Lung (tissue), 12 donors: ENCODE measurements around the gene SYTL2. TPM values are rescaled to one million over a fixed set of nuclear protein-coding genes. Genes with fewer than 3 reads are reported as not detected.

Source experiments
- ATAC-seq: fragments of 200-7000 bp; cut with Tn5 transposase; one replicate; pipeline ENCODE4 v1.9.1; 2020; ENCODE audit warnings: moderate number of reproducible peaks; ENCODE audit not compliant: insufficient read depth, low FRiP score
- DNase-seq, 3 donors: peaks; one replicate each; pipeline ENCODE4 v3.0.0-alpha.2; 2013 to 2017
- H3K27ac ChIP-seq, 2 donors: one replicate each; pipeline ENCODE4 v1.5.1; 2013; ENCODE audit warnings: mild to moderate bottlenecking in 2 of 2, moderate library complexity in 2 of 2, control low read depth in 1 of 2, inconsistent platforms in 1 of 2, low read depth in 1 of 2, low read length in 1 of 2
- H3K27me3 ChIP-seq, 3 donors: one replicate each; pipeline ENCODE4 v1.5.1; 2013; ENCODE audit warnings: low read length in 2 of 3; ENCODE audit not compliant: control insufficient read depth in 3 of 3, insufficient read depth in 3 of 3
- H3K36me3 ChIP-seq, 4 donors: one replicate each; pipeline ENCODE4 v1.5.1; 2013; ENCODE audit warnings: low read length in 4 of 4, mild to moderate bottlenecking in 1 of 4, moderate library complexity in 1 of 4; ENCODE audit not compliant: control insufficient read depth in 4 of 4, insufficient read depth in 4 of 4
- H3K4me1 ChIP-seq, 5 donors: one replicate each; pipeline ENCODE4 v1.5.1; 2013; ENCODE audit warnings: low read length in 5 of 5, mild to moderate bottlenecking in 2 of 5, moderate library complexity in 1 of 5; ENCODE audit not compliant: control insufficient read depth in 5 of 5, insufficient read depth in 5 of 5
- H3K4me3 ChIP-seq: one replicate; pipeline ENCODE4 v1.5.1; 2013; ENCODE audit warnings: mild to moderate bottlenecking, control low read depth, moderate library complexity
- H3K9ac ChIP-seq, 2 donors: one replicate each; pipeline ENCODE4 v1.5.1; 2013; ENCODE audit warnings: low read length in 2 of 2, control low read depth in 1 of 2; ENCODE audit not compliant: insufficient read depth in 1 of 2
- H3K9me3 ChIP-seq, 4 donors: one replicate each; pipeline ENCODE4 v1.5.1; 2013; ENCODE audit warnings: low read length in 3 of 4, mild to moderate bottlenecking in 1 of 4, moderate library complexity in 1 of 4; ENCODE audit not compliant: control insufficient read depth in 4 of 4, insufficient read depth in 3 of 4
- WGBS, 2 donors: extraction: QIAGEN DNeasy Blood & Tissue Kit; methylation state at CpG; one replicate each; pipeline ENCODE4 v1.1.7; 2013; 5-methylcytosine and 5-hydroxymethylcytosine counted together
- polyA plus RNA-seq, 2 donors: library from polyadenylated mRNA; stranded (reverse); fragments of 200-250 nt; gene quantifications; one replicate each; pipeline ENCODE4 v1.2.1, GENCODE V29; 2013
- total RNA-seq, 2 donors: library from RNA; depleted of rRNA in 1 of 2; stranded (reverse); fragments of >200 nt in 1 of 2; gene quantifications; one replicate each; pipeline ENCODE4 v1.2.1, GENCODE V29; 2014 to 2021
- TF ChIP-seq, protein P1 (sequence below): IDR thresholded peaks from 2 replicates; pipeline ENCODE4 v1.5.1; 2012; ENCODE audit warnings: mild to moderate bottlenecking; ENCODE audit errors: control extremely low read depth, extremely low read depth
- donor health status: control.
- donor health status: control.
- donor health status: Bipolar disorder and iron deficiency.
- donor health status: healthy.
- donor health status: DM: yes; HTN: yes; CAD: no.

Gene SYTL2
- total and polyA plus RNA-seq, 4 donors = 6.7 to 39.0 (median 16.5) TPM

GRCh38 chr11:85755285-85755684 is 55.7 kb downstream of the SYTL2 start:
- Histone ChIP-seq H3K27me3 (no peaks in the 10 kb centered on the region), H3K36me3 (no peaks in the 10 kb centered on the region), H3K9me3 (peaks cover 0 to 3% (median 0%) of the 10 kb centered on the region in 4 donors), H3K4me1 (peaks cover 4 to 12% (median 5%) of the 10 kb centered on the region in 5 donors), H3K27ac (no peak overlapping the region), H3K9ac (no peak overlapping the region), H3K4me3 (no peak overlapping the region)
- 93 to 96% methylated on average over 2 of the region's 2 CpGs for WGBS, 2 donors
- ATAC-seq = no peak
- TF ChIP-seq, protein P1, sequence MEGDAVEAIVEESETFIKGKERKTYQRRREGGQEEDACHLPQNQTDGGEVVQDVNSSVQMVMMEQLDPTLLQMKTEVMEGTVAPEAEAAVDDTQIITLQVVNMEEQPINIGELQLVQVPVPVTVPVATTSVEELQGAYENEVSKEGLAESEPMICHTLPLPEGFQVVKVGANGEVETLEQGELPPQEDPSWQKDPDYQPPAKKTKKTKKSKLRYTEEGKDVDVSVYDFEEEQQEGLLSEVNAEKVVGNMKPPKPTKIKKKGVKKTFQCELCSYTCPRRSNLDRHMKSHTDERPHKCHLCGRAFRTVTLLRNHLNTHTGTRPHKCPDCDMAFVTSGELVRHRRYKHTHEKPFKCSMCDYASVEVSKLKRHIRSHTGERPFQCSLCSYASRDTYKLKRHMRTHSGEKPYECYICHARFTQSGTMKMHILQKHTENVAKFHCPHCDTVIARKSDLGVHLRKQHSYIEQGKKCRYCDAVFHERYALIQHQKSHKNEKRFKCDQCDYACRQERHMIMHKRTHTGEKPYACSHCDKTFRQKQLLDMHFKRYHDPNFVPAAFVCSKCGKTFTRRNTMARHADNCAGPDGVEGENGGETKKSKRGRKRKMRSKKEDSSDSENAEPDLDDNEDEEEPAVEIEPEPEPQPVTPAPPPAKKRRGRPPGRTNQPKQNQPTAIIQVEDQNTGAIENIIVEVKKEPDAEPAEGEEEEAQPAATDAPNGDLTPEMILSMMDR = no peak
- no peak for DNase-seq

DNA sequence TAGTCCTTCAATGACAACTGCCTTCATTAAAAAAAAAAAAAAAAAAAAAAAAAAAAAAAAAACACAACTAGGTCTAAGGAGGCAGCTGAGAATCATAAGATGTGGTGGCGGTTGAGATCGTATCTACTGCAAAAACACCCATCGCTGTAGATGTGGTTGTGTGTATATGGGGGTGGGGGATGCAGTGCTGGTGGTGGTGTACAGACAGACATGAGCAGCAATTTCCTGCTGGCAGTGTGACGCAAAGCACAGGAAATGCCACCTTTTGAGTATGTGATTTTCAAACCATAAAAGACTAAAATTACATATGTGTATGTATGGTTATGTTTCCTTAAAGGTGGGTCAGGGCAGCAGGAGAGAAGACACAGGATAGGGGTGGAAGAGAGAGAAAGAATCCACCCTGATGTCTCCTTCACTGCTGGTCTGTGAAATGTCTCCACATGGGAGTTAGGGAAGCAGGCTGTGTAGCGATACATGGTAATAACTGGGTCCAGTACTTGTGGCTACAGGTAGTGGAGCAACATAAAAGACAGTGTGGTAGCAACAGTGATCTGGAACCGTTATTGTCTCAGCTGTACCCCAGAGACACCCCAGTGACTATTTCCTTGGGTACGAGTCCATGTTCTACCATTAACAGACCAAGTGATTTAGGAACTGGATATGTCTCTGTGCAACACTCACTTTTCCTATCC is 57.9 kb downstream of the SYTL2 start:
- peaks cover 4 to 16% (median 6%) of the 10 kb centered on the region in 5 donors for H3K4me1 ChIP-seq
- no peak overlapping the region for H3K27ac ChIP-seq
- no peak overlapping the region for H3K9ac ChIP-seq
- peaks cover 0 to 3% (median 0%) of the 10 kb centered on the region in 4 donors for H3K9me3 ChIP-seq
- H3K27me3 ChIP-seq = no peaks in the 10 kb centered on the region
- TF ChIP-seq, protein P1 = no peak
- WGBS, 2 donors = 37 to 63% methylated on average over 7 of the region's 7 CpGs
- no peaks in the 10 kb centered on the region for H3K36me3 ChIP-seq
- peak in 1 of 3 donors; percentile 51 for DNase-seq
- ATAC-seq = no peak
- H3K4me3 ChIP-seq = no peak overlapping the region

- DNase-seq (no peak), ATAC-seq (no peak)
- peaks cover 0 to 3% (median 0%) of the 10 kb centered on the region in 4 donors for H3K9me3 ChIP-seq
- no peaks in the 10 kb centered on the region for H3K36me3 ChIP-seq
- WGBS, 2 donors = 57 to 64% methylated on average over 4 of the region's 4 CpGs
- peaks cover 4 to 16% (median 7%) of the 10 kb centered on the region in 5 donors for H3K4me1 ChIP-seq
- no peak overlapping the region for H3K9ac ChIP-seq
- H3K27ac ChIP-seq = no peak overlapping the region
- TF ChIP-seq, protein P1 = no peak
- no peaks in the 10 kb centered on the region for H3K27me3 ChIP-seq
- H3K4me3 ChIP-seq = no peak overlapping the region
Observed at GRCh38 chr11:85752201-85752889, 58.6 kb downstream of the SYTL2 start.
